ENCODE results near the gene GPNMB. TPM values are rescaled to one million over a fixed set of nuclear protein-coding genes. Genes with fewer than 3 reads are reported as not detected.

GPNMB gene
- total RNA-seq, 4 donors from 2014 or later: 46.1 to 94.9 (median 60.7) TPM

DNA sequence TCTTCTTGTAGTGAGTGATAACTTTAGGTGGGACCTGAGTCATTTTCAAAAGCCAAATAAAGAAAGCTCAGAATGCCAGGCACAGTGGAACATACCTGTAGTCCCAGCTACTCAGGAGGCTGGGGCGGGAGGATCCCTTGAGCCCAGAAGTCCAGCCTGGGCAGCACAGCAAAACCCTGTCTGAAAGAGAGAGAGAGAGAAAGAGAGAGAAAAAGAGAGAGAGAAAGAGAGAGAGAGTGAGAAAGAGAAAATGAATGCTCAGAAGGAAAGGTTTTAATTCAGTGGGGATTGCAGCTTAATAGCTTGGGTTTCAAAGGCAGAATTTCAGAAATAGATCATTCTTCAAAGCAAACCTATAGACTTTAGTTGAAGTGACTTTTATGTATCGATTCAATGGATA, 25.7 kb downstream of the GPNMB start:
- Histone ChIP-seq H3K4me3 (no peak overlapping the region), H3K27me3 (peaks cover 0 to 5% (median 0%) of the 10 kb centered on the region in 4 donors), H3K27ac (replicated peaks in 1 of 4) (no peak overlapping the region), H3K36me3 (peaks cover 0 to 25% (median 9%) of the 10 kb centered on the region in 4 donors), H3K4me1 (peaks cover 0 to 8% (median 3%) of the 10 kb centered on the region in 4 donors), H3K9me3 (no peaks in the 10 kb centered on the region)
- no peak for TF ChIP-seq POLR2A (IDR thresholded peaks at IDR 0.05; ENCODE audit: low read depth)
- no peak for TF ChIP-seq EP300 (IDR thresholded peaks at IDR 0.05)
- no peak for TF ChIP-seq POLR2AphosphoS5 (IDR thresholded peaks at IDR 0.05)
- no peak for TF ChIP-seq CTCF (IDR thresholded peaks at IDR 0.05)
- WGBS: 94% methylated on average over 2 of the region's 2 CpGs
- no peak for DNase-seq (ENCODE audit: extremely low spot score)
- intact Hi-C loops (cut with DNase I): no loop called here

GRCh38 chr7:23273141-23273599, 26.6 kb downstream of the GPNMB start:
- WGBS: 20% methylated on average over 11 of the region's 11 CpGs
- peaks cover 0 to 22% (median 7%) of the 10 kb centered on the region in 4 donors for H3K36me3 ChIP-seq
- H3K4me1 ChIP-seq: peaks cover 0 to 8% (median 3%) of the 10 kb centered on the region in 4 donors
- no peaks in the 10 kb centered on the region for H3K9me3 ChIP-seq
- intact Hi-C loops (cut with DNase I): no loop called here
- no peak overlapping the region for H3K27ac ChIP-seq (replicated peaks in 1 of 4)
- H3K27me3 ChIP-seq: peaks cover 0 to 5% (median 0%) of the 10 kb centered on the region in 4 donors
- H3K4me3 ChIP-seq: no peak overlapping the region
- DNase-seq (ENCODE audit: extremely low spot score): peak; percentile 93
- TF ChIP-seq CTCF (IDR thresholded peaks at IDR 0.05) (peak; percentile 52 to 82 (median 62)), POLR2A (IDR thresholded peaks at IDR 0.05; ENCODE audit: low read depth) (no peak)

DNA sequence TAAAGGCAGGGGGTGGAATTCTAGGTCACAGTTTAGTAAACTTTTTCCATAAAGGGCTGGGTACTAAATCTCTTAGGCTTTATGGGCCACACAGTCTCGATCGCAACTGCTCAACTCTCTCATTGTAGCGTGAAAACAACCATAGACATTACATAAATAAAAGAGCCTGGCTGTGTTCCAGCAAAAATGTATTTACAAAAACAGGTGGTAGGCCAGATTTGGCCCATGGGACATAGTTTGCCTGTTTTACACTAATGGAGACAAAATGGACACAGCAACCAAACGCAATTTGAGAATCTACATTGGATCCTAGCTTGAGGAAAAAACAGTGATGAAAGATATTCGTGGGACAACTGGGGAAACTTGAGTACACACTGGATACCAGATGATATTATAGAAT, 29.3 kb downstream of the GPNMB start:
- no peak overlapping the region for H3K27ac ChIP-seq (replicated peaks in 1 of 4)
- intact Hi-C loops (cut with DNase I): loop anchor here (5.0 kb wide), 1 partner anchor 186 kb away; no protein-coding TSS in a partner anchor
- H3K9me3 ChIP-seq: no peaks in the 10 kb centered on the region
- no peak overlapping the region for H3K4me3 ChIP-seq
- no peak for TF ChIP-seq POLR2AphosphoS5 (IDR thresholded peaks at IDR 0.05)
- TF ChIP-seq EP300 (IDR thresholded peaks at IDR 0.05): no peak
- no peak for TF ChIP-seq CTCF (IDR thresholded peaks at IDR 0.05)
- no peak for TF ChIP-seq POLR2A (IDR thresholded peaks at IDR 0.05; ENCODE audit: low read depth)
- peaks cover 0 to 8% (median 3%) of the 10 kb centered on the region in 4 donors for H3K4me1 ChIP-seq
- WGBS: 74% methylated on average over 5 of the region's 5 CpGs
- peaks cover 0 to 5% (median 0%) of the 10 kb centered on the region in 4 donors for H3K27me3 ChIP-seq
- H3K36me3 ChIP-seq: peaks cover 0 to 8% (median 3%) of the 10 kb centered on the region in 4 donors
- no peak for DNase-seq (ENCODE audit: extremely low spot score)

GRCh38 chr7:23276376-23276775, 29.8 kb downstream of the GPNMB start:
- H3K4me1 ChIP-seq: peaks cover 0 to 8% (median 3%) of the 10 kb centered on the region in 4 donors
- TF ChIP-seq POLR2A (IDR thresholded peaks at IDR 0.05; ENCODE audit: low read depth) (no peak), EP300 (IDR thresholded peaks at IDR 0.05) (no peak), CTCF (IDR thresholded peaks at IDR 0.05) (no peak), POLR2AphosphoS5 (IDR thresholded peaks at IDR 0.05) (no peak)
- no peak for DNase-seq (ENCODE audit: extremely low spot score)
- H3K36me3 ChIP-seq: peaks cover 0 to 8% (median under 1%) of the 10 kb centered on the region in 4 donors
- 57% methylated on average over 5 of the region's 5 CpGs for WGBS
- no peaks in the 10 kb centered on the region for H3K9me3 ChIP-seq
- H3K4me3 ChIP-seq: no peak overlapping the region
- H3K27ac ChIP-seq (replicated peaks in 1 of 4): no peak overlapping the region
- intact Hi-C loops (cut with DNase I): loop anchor here (5.0 kb wide), 1 partner anchor 186 kb away; no protein-coding TSS in a partner anchor
- peaks cover 0 to 2% (median 0%) of the 10 kb centered on the region in 4 donors for H3K27me3 ChIP-seq

DNA sequence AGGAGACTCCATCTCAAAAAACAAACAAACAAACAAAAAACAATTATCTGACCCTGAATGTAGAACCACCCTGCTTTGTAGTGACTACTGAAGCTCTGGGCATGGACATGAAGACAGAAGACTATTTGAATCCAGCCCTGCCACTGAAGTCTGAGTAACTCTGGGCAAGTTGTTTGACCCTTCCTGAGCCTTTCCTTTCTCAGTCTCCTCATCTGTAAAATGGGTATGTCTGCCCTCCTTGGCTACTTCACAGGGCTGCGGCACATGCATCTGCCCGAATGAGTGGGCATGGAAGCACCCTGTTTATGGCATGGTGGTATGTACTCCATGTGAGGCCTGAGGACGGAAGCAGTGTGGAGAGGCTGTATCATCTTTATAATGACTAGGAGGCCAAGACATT, 30.4 kb downstream of the GPNMB start:
- no peak for TF ChIP-seq POLR2AphosphoS5 (IDR thresholded peaks at IDR 0.05)
- no peak for TF ChIP-seq POLR2A (IDR thresholded peaks at IDR 0.05; ENCODE audit: low read depth)
- TF ChIP-seq CTCF (IDR thresholded peaks at IDR 0.05): no peak
- TF ChIP-seq EP300 (IDR thresholded peaks at IDR 0.05): no peak
- H3K27ac ChIP-seq (replicated peaks in 1 of 4): no peak overlapping the region
- peaks cover 0 to 8% (median 0%) of the 10 kb centered on the region in 4 donors for H3K36me3 ChIP-seq
- DNase-seq (ENCODE audit: extremely low spot score): no peak
- WGBS: 92% methylated on average over 3 of the region's 3 CpGs
- no peaks in the 10 kb centered on the region for H3K27me3 ChIP-seq
- intact Hi-C loops (cut with DNase I): loop anchor here (5.0 kb wide), 1 partner anchor 185 kb away; no protein-coding TSS in a partner anchor
- peaks cover 0 to 8% (median 3%) of the 10 kb centered on the region in 4 donors for H3K4me1 ChIP-seq
- no peaks in the 10 kb centered on the region for H3K9me3 ChIP-seq
- no peak overlapping the region for H3K4me3 ChIP-seq

Data from esophagus muscularis mucosa (tissue), 4 donors.